ENCODE results near the gene ATRX.
"Not testable (repeated sequence)": the region's sequence is repeated elsewhere in the genome, so short reads cannot be mapped to it uniquely, and the experiment has no call there.

ATRX gene, protein sequence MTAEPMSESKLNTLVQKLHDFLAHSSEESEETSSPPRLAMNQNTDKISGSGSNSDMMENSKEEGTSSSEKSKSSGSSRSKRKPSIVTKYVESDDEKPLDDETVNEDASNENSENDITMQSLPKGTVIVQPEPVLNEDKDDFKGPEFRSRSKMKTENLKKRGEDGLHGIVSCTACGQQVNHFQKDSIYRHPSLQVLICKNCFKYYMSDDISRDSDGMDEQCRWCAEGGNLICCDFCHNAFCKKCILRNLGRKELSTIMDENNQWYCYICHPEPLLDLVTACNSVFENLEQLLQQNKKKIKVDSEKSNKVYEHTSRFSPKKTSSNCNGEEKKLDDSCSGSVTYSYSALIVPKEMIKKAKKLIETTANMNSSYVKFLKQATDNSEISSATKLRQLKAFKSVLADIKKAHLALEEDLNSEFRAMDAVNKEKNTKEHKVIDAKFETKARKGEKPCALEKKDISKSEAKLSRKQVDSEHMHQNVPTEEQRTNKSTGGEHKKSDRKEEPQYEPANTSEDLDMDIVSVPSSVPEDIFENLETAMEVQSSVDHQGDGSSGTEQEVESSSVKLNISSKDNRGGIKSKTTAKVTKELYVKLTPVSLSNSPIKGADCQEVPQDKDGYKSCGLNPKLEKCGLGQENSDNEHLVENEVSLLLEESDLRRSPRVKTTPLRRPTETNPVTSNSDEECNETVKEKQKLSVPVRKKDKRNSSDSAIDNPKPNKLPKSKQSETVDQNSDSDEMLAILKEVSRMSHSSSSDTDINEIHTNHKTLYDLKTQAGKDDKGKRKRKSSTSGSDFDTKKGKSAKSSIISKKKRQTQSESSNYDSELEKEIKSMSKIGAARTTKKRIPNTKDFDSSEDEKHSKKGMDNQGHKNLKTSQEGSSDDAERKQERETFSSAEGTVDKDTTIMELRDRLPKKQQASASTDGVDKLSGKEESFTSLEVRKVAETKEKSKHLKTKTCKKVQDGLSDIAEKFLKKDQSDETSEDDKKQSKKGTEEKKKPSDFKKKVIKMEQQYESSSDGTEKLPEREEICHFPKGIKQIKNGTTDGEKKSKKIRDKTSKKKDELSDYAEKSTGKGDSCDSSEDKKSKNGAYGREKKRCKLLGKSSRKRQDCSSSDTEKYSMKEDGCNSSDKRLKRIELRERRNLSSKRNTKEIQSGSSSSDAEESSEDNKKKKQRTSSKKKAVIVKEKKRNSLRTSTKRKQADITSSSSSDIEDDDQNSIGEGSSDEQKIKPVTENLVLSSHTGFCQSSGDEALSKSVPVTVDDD (N-terminal part only)

DNA sequence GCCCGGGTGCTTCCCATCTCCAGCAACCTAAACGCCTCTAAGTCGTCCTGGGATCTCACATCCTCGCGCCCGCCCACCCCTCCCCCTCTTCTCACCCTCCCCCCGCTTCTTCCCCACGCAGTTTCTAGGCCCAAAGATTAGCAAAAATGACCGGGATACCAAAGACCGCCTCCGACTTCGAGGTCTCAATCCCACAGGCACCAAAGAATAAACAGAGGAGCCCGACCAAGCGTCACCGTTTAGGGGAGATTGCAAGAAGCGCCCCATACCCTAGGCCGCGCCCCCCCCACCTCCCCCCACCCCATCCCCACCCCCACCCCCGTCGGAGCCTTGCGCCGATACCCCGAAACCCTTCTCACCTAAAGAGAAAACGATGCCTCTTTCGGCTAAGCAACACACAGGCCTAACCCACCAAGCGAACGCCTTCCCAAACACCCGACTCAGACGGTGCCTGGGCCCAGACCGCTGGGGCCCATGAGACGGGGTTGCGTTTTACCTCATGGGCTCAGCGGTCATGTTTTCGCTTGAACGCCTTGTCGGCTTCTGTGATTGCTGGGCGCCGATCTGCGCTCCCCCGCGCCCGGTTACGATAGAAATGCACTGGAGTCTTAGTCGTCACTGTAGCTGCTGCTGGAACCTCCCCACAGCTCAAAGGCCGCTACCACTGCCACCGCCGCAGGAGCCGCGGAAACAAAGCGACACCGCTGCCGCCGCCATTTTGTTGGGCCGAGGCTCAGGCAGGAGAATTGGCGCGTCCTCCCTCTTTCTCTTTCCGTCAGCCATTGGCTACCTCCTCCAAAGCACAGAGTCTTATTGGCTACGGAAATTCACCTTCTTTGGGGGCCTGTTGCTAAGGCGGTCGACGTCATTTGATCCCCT is at the start of gene ATRX:
ATRX (minus strand) TSS at position 731 of the 879 bp plus-strand sequence; CDS start at position 516, 215 bp downstream.
- DNase-seq = peak; percentile 83
- no peak for TF ChIP-seq EZH2 (IDR thresholded peaks at IDR 0.05; ENCODE audit: borderline replicate concordance, low read depth, low read length, severe bottlenecking)
- TF ChIP-seq, protein P1, sequence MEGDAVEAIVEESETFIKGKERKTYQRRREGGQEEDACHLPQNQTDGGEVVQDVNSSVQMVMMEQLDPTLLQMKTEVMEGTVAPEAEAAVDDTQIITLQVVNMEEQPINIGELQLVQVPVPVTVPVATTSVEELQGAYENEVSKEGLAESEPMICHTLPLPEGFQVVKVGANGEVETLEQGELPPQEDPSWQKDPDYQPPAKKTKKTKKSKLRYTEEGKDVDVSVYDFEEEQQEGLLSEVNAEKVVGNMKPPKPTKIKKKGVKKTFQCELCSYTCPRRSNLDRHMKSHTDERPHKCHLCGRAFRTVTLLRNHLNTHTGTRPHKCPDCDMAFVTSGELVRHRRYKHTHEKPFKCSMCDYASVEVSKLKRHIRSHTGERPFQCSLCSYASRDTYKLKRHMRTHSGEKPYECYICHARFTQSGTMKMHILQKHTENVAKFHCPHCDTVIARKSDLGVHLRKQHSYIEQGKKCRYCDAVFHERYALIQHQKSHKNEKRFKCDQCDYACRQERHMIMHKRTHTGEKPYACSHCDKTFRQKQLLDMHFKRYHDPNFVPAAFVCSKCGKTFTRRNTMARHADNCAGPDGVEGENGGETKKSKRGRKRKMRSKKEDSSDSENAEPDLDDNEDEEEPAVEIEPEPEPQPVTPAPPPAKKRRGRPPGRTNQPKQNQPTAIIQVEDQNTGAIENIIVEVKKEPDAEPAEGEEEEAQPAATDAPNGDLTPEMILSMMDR (IDR thresholded peaks at IDR 0.05; ENCODE audit: borderline replicate concordance, extremely low read depth, low read length, poor library complexity, severe bottlenecking) = no peak

DNA sequence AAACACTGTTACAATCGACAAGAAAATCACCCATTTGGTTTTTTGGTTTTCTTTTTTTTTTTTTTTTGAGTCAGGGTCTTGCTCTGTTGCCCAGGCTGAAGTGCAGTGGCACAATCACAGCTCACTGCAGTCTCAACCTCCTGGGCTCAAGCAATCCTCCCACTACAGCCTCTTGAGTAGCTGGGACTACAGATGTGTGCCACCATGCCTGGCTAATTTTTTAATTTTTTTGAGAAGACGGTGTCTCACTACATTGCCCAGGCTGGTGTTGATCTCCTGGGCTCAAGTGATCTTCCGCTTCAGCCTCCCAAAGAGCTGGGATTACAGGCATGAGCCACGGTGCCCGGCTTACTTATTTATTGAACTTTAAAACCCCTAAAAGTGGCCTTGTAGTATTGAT is 45.5 kb upstream of the ATRX start:
- H3K9ac ChIP-seq (ENCODE audit: low read depth, low read length); H3K4me3 ChIP-seq (ENCODE audit: low read depth in 1 of 2, low read length in 2 of 2); H3K27ac ChIP-seq (ENCODE audit: low read length); H3K27me3 ChIP-seq (ENCODE audit: insufficient read depth, low read length, poor library complexity); DNase-seq; H4K20me1 ChIP-seq (ENCODE audit: insufficient read depth, low read length); ATAC-seq (ENCODE audit: insufficient read depth, low read depth); H2AFZ ChIP-seq (ENCODE audit: low read depth, low read length); H3K79me2 ChIP-seq (ENCODE audit: insufficient read depth, low read length); H3K4me1 ChIP-seq (ENCODE audit: insufficient read depth, low read length); H3K9me3 ChIP-seq (ENCODE audit: insufficient read depth, low read length, severe bottlenecking); H3K4me2 ChIP-seq (ENCODE audit: insufficient read depth, low read length): not testable (repeated sequence)
- peaks cover 12% of the 10 kb centered on the region for H3K36me3 ChIP-seq (ENCODE audit: insufficient read depth, low read length)

More for the DNA sequence above, at the start of gene ATRX:
- Histone ChIP-seq H3K27ac (ENCODE audit: low read length) (peak within 1 kb of the TSS; percentile 96), H3K4me2 (ENCODE audit: insufficient read depth, low read length) (peak within 1 kb of the TSS; percentile 82), H2AFZ (ENCODE audit: low read depth, low read length) (peak within 1 kb of the TSS; percentile 95), H3K4me1 (ENCODE audit: insufficient read depth, low read length) (peaks cover 46% of the 10 kb centered on the region), H3K36me3 (ENCODE audit: insufficient read depth, low read length) (no peaks in the 10 kb centered on the region; the same call in 1 of the 2 replicates), H3K9ac (ENCODE audit: low read depth, low read length) (peak within 1 kb of the TSS; percentile 97), H3K79me2 (ENCODE audit: insufficient read depth, low read length) (peaks cover 61% of the 10 kb centered on the region), H4K20me1 (ENCODE audit: insufficient read depth, low read length) (peaks cover 20% of the 10 kb centered on the region; the same call in 1 of the 2 replicates), H3K4me3 (ENCODE audit: low read depth in 1 of 2, low read length in 2 of 2) (peak within 1 kb of the TSS; percentile 77 to 85), H3K27me3 (ENCODE audit: insufficient read depth, low read length, poor library complexity) (no peaks in the 10 kb centered on the region), H3K9me3 (ENCODE audit: insufficient read depth, low read length, severe bottlenecking) (no peaks in the 10 kb centered on the region)
- peak; percentile 97 for ATAC-seq (ENCODE audit: insufficient read depth, low read depth)

DNA sequence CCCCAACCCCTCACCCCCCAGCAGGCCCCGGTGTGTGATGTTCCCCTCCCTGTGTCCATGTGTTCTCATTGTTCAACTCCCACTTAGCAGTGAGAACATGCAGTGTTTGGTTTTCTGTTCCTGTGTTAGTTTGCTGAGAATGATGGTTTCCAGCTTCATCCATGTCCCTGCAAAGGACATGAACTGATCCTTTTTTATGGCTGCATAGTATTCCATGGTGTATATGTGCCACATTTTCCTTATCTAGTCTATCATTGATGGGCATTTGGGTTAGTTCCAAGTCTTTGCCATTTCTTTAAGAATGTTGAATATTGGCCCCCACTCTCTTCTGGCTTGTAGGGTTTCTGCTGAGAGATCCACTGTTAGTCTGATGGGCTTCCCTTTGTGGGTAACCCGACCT is 36.0 kb upstream of the ATRX start:
- ATAC-seq (ENCODE audit: insufficient read depth, low read depth); H3K36me3 ChIP-seq (ENCODE audit: insufficient read depth, low read length); H3K79me2 ChIP-seq (ENCODE audit: insufficient read depth, low read length); H3K4me3 ChIP-seq (ENCODE audit: low read depth in 1 of 2, low read length in 2 of 2); H3K9ac ChIP-seq (ENCODE audit: low read depth, low read length); DNase-seq; H3K9me3 ChIP-seq (ENCODE audit: insufficient read depth, low read length, severe bottlenecking); H4K20me1 ChIP-seq (ENCODE audit: insufficient read depth, low read length); H3K27ac ChIP-seq (ENCODE audit: low read length); H3K4me2 ChIP-seq (ENCODE audit: insufficient read depth, low read length); H3K27me3 ChIP-seq (ENCODE audit: insufficient read depth, low read length, poor library complexity); H2AFZ ChIP-seq (ENCODE audit: low read depth, low read length); H3K4me1 ChIP-seq (ENCODE audit: insufficient read depth, low read length): not testable (repeated sequence)

Measured in DND-41 (cell line).